ENCODE data around the gene CFAP61. TPM values are rescaled to one million over a fixed set of nuclear protein-coding genes. Genes with fewer than 3 reads are reported as not detected.

The CFAP61 gene
- polyA plus RNA-seq, 1 experiment: not detected

GRCh38 chr20:20317621-20318364, 265.5 kb downstream of the CFAP61 start:
- H3K4me3 ChIP-seq (ENCODE audit: low read depth, low read length): no peak overlapping the region
- POLR2A ChIA-PET: no interaction called here
- no peak for DNase-seq (ENCODE audit: low read depth, low spot score)
- CTCF ChIA-PET: no interaction called here
- H3K27me3 ChIP-seq (ENCODE audit: control insufficient read depth, insufficient read depth, low read length): no peaks in the 10 kb centered on the region
- no peak overlapping the region for H3K27ac ChIP-seq (ENCODE audit: low read depth, low read length)
- no peaks in the 10 kb centered on the region for H3K9me3 ChIP-seq (ENCODE audit: control insufficient read depth, insufficient read depth, low read length)
- TF ChIP-seq CTCF (IDR thresholded peaks at IDR 0.05; ENCODE audit: low read depth, low read length): no peak

GRCh38 chr20:20318365-20319161, 266.2 kb downstream of the CFAP61 start:
- CTCF ChIA-PET: no interaction called here
- TF ChIP-seq CTCF (IDR thresholded peaks at IDR 0.05; ENCODE audit: low read depth, low read length): no peak
- DNase-seq (ENCODE audit: low read depth, low spot score): no peak

GRCh38 chr20:20321134-20321533, 268.8 kb downstream of the CFAP61 start:
- DNase-seq (ENCODE audit: low read depth, low spot score): no peak
- Histone ChIP-seq H3K27ac (ENCODE audit: low read depth, low read length) (no peak overlapping the region), H3K9me3 (ENCODE audit: control insufficient read depth, insufficient read depth, low read length) (no peaks in the 10 kb centered on the region), H3K4me3 (ENCODE audit: low read depth, low read length) (no peak overlapping the region), H3K27me3 (ENCODE audit: control insufficient read depth, insufficient read depth, low read length) (no peaks in the 10 kb centered on the region)
- ChIA-PET POLR2A (no interaction called here), CTCF (interaction anchor here (0.7 to 1.2 kb wide), 2 partner anchors 84 kb away, joined by 3 to 4 read pairs; no protein-coding TSS in a partner anchor)
- no peak for TF ChIP-seq CTCF (IDR thresholded peaks at IDR 0.05; ENCODE audit: low read depth, low read length)

More at GRCh38 chr20:20318365-20319161, 266.2 kb downstream of the CFAP61 start:
- POLR2A ChIA-PET: no interaction called here
- H3K27ac ChIP-seq (ENCODE audit: low read depth, low read length): no peak overlapping the region
- no peaks in the 10 kb centered on the region for H3K9me3 ChIP-seq (ENCODE audit: control insufficient read depth, insufficient read depth, low read length)
- no peaks in the 10 kb centered on the region for H3K27me3 ChIP-seq (ENCODE audit: control insufficient read depth, insufficient read depth, low read length)
- H3K4me3 ChIP-seq (ENCODE audit: low read depth, low read length): no peak overlapping the region

- no peak overlapping the region for H3K4me3 ChIP-seq (ENCODE audit: low read depth, low read length)
- H3K27ac ChIP-seq (ENCODE audit: low read depth, low read length): no peak overlapping the region
- no peak for TF ChIP-seq CTCF (IDR thresholded peaks at IDR 0.05; ENCODE audit: low read depth, low read length)
- H3K9me3 ChIP-seq (ENCODE audit: control insufficient read depth, insufficient read depth, low read length): no peaks in the 10 kb centered on the region
- ChIA-PET POLR2A (no interaction called here), CTCF (no interaction called here)
- DNase-seq (ENCODE audit: low read depth, low spot score): no peak
- H3K27me3 ChIP-seq (ENCODE audit: control insufficient read depth, insufficient read depth, low read length): no peaks in the 10 kb centered on the region
Observed at GRCh38 chr20:20321917-20322316, 269.6 kb downstream of the CFAP61 start.

GRCh38 chr20:20322912-20323311, 270.6 kb downstream of the CFAP61 start:
- TF ChIP-seq CTCF (IDR thresholded peaks at IDR 0.05; ENCODE audit: low read depth, low read length): no peak
- CTCF ChIA-PET: interaction anchor here (0.7 kb wide), 1 partner anchor 36 kb away, joined by 3 read pairs; no protein-coding TSS in a partner anchor
- POLR2A ChIA-PET: no interaction called here
- Histone ChIP-seq H3K27me3 (ENCODE audit: control insufficient read depth, insufficient read depth, low read length) (no peaks in the 10 kb centered on the region), H3K9me3 (ENCODE audit: control insufficient read depth, insufficient read depth, low read length) (no peaks in the 10 kb centered on the region), H3K27ac (ENCODE audit: low read depth, low read length) (no peak overlapping the region), H3K4me3 (ENCODE audit: low read depth, low read length) (no peak overlapping the region)
- no peak for DNase-seq (ENCODE audit: low read depth, low spot score)

Measured in AG04450 (cell line).